ENCODE data around the gene SLC4A3. TPM values are rescaled to one million over a fixed set of nuclear protein-coding genes. Genes with fewer than 3 reads are reported as not detected.

Gene SLC4A3
- total RNA-seq, 1 experiment from 2014 or later, result 23.0 TPM

DNA sequence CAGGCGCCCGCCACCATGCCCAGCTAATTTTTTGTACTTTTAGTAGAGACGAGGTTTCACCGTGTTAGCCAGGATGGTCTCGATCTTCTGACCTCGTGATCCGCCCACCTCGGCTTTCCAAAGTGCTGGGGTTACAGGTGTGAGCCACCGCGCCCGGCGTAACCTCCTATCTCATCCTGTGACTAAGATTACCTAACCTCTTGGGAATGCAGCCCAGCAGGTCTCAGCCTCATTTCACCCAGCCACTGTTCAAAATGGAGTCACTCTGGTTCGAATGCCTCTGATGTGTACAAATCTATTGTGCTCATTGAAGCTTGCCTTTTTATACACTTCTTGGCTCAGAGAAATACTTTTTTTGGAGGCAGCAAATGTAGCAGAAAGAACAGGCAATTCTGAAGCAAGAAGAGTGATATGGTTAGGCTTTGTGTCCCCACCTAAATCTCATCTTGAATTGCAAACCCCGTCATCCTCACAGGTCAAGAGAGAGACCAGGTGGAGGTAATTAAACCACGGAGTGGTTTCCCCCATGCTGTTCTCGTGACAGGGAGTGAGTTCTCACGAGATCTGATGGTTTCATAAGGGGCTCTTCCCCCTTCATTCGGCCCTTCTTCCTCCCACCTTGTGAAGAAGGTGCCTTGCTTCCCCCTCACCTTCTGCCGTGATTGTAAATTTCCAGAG is 60.6 kb downstream of the SLC4A3 start (continued):
- TF ChIP-seq MAX (IDR thresholded peaks at IDR 0.05) (no peak), POLR2A (IDR thresholded peaks at IDR 0.05; ENCODE audit: borderline replicate concordance, extremely low read depth, insufficient read depth, insufficient read length) (peak; percentile 78)

GRCh38 chr2:219688560-219689445 is 61.4 kb downstream of the SLC4A3 start:
- Histone ChIP-seq H3K4me1 (ENCODE audit: control insufficient read depth in 1 of 2, insufficient read depth in 2 of 2, low read length in 2 of 2) (peaks cover 65 to 96% of the 10 kb centered on the region in 2 experiments), H3K9me3 (ENCODE audit: control insufficient read depth in 1 of 2, insufficient read depth in 1 of 2, low read depth in 1 of 2, low read length in 2 of 2) (no peaks in the 10 kb centered on the region), H3K27me3 (ENCODE audit: insufficient read depth, low read length) (no peaks in the 10 kb centered on the region), H2AFZ (ENCODE audit: low read depth, low read length, poor library complexity, severe bottlenecking) (no peak overlapping the region), H3K36me3 (ENCODE audit: control insufficient read depth in 1 of 2, insufficient read depth in 2 of 2, low read length in 2 of 2) (peaks cover 0 to 19% of the 10 kb centered on the region in 2 experiments; a peak in 1 of 4 replicates), H3K79me2 (ENCODE audit: insufficient read depth, low read length) (peaks cover 59% of the 10 kb centered on the region), H4K20me1 (ENCODE audit: insufficient read depth) (no peaks in the 10 kb centered on the region), H3K9me2 (ENCODE audit: insufficient read depth) (no peaks in the 10 kb centered on the region), H3K9ac (ENCODE audit: low read length) (peak overlapping the region; percentile 80), H3K27ac (ENCODE audit: low read depth, low read length) (peak overlapping the region; percentile 98), H3K4me2 (ENCODE audit: low read length) (peak overlapping the region; percentile 80), H3K4me3 (replicated peaks in 1 of 2; ENCODE audit: low read depth in 1 of 2, low read length in 2 of 2) (peak overlapping the region; percentile 61 to 72)
- ChIA-PET CTCF (interaction anchor here (0.7 to 2.4 kb wide), 12 partner anchors 11 to 193 kb away, joined by 3 to 16 read pairs (median 6); partner anchors contain the start of genes CHPF and TMEM198), POLR2A (interaction anchor here (0.9 to 3.6 kb wide), 11 partner anchors 10 to 190 kb away, joined by 3 to 19 read pairs (median 4); partner anchors contain the start of genes CHPF, GMPPA and TMEM198), RAD21 (ENCODE audit: low non-redundant PET in 1 of 2, low total read pairs in 2 of 2, uncharacterized antibody in 2 of 2, unreplicated experiment in 2 of 2) (no interaction called here)
- DNase-seq (ENCODE audit: low read depth, low spot score) (peak; percentile 76), ATAC-seq (peak; percentile 20)
- intact Hi-C loops (cut with micrococcal nuclease), result loop anchor here (1.0 to 5.0 kb wide), 6 partner anchors 10 to 302 kb away; partner anchors contain the start of genes DNPEP and GMPPA
- no peak for TF ChIP-seq CBX3 (IDR thresholded peaks at IDR 0.05; ENCODE audit: low read depth)
- TF ChIP-seq POLR2AphosphoS5 (IDR thresholded peaks at IDR 0.05; ENCODE audit: low read depth, low read length), result peak; percentile 19; the same call in 1 of the 2 replicates
- TF ChIP-seq ZFX (IDR thresholded peaks at IDR 0.05), result 0 out of 2 replicates have a peak, but pooled peaks have one; percentile 1
- TF ChIP-seq ELF1 (IDR thresholded peaks at IDR 0.05; ENCODE audit: borderline replicate concordance, low read depth), result no peak
- no peak for TF ChIP-seq SP1 (IDR thresholded peaks at IDR 0.05; ENCODE audit: low read depth)
- TF ChIP-seq YY1 (IDR thresholded peaks at IDR 0.05; ENCODE audit: extremely low read depth, insufficient replicate concordance, low read depth, low read length), result no peak
- no peak for TF ChIP-seq SIN3A (IDR thresholded peaks at IDR 0.05; ENCODE audit: low read depth)
- TF ChIP-seq RAD21 (IDR thresholded peaks at IDR 0.05; ENCODE audit: low read depth), result no peak
- no peak for TF ChIP-seq MAX (IDR thresholded peaks at IDR 0.05)
- TF ChIP-seq CTCF (IDR thresholded peaks at IDR 0.05 in 2 of 3, conservative IDR thresholded peaks at IDR 0.05 in 1 of 3; ENCODE audit: borderline replicate concordance in 1 of 3, insufficient read depth in 1 of 3, low read depth in 2 of 3, low read length in 2 of 3), result no peak
- TSS peak; percentile 36 for BruUV-seq (replicated peaks)

Measured in HCT116 (cell line).